Measurements from ENCODE around the gene FAM135A. TPM values are rescaled to one million over a fixed set of nuclear protein-coding genes. Genes with fewer than 3 reads are reported as not detected.
A peak's percentile ranks its signal among the peaks of the same experiment; 100 is the strongest.

Gene FAM135A
- total and polyA plus RNA-seq, 2 experiments from 2014 or later = 35.2 to 68.7 TPM

DNA sequence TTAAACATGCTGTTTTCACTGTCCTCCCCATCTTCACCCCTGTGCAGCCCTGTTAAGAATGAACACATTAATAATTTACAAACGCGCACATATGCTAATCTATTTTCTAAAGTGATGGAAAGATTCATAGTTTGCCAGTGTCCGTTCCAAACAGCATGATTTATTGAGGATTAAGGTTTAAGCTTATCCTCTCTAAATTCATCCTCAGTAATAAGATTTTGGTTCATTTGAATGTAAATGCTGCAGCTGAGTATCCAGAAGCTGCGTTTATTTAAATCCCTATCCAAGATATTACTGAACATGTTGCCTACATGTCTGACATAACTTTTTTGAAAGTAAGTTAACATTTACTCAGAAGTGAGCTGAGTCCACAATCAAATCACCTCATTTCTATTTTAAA lies 42.8 kb upstream of the FAM135A start (continued):
- TF ChIP-seq, protein P1, sequence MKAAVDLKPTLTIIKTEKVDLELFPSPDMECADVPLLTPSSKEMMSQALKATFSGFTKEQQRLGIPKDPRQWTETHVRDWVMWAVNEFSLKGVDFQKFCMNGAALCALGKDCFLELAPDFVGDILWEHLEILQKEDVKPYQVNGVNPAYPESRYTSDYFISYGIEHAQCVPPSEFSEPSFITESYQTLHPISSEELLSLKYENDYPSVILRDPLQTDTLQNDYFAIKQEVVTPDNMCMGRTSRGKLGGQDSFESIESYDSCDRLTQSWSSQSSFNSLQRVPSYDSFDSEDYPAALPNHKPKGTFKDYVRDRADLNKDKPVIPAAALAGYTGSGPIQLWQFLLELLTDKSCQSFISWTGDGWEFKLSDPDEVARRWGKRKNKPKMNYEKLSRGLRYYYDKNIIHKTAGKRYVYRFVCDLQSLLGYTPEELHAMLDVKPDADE (IDR thresholded peaks at IDR 0.05) = no peak
- TF ChIP-seq STAT1 (IDR thresholded peaks at IDR 0.05; ENCODE audit: unreplicated experiment) = no peak

DNA sequence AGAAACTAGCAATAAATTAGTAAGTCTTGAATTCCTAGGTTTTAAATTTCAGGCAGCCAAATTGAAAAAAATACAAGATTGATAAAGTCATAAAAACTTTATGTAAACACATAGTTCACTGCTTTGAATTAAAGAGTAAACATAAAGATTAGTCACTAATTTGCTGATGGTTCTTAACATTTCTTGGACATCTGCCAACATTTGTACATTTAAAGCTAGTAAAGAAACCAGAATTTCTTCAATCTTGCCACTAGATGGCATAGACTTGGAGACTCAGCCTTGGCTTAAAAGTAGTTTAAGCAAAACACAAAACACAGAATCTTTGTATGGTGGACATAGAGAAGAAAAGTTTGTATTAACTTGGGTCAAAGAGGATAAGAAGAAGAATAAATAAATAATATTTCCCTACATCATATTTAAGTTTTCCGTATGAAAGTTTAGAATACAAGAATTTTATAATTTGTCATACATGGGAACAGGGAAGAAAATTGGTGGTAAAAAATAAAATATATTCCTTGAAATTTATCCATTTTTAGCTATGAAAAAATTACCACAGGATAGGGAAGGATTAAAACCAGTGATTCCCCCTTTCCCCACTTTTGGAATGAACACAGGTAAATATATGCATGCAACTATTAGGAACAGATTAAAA lies 41.7 kb upstream of the FAM135A start:
- Histone ChIP-seq H3K27me3 (ENCODE audit: insufficient read depth) (no peaks in the 10 kb centered on the region), H2AFZ (no peak overlapping the region), H3K4me2 (no peak overlapping the region), H3F3A (replicated peaks; ENCODE audit: low read depth) (no peaks in the 10 kb centered on the region), H3K9me2 (ENCODE audit: insufficient read depth) (no peaks in the 10 kb centered on the region), H4K20me1 (replicated peaks; ENCODE audit: insufficient read depth) (no peaks in the 10 kb centered on the region; the same call in 1 of the 2 replicates), H3K79me2 (replicated peaks; ENCODE audit: insufficient read depth) (no peaks in the 10 kb centered on the region), H3K36me3 (ENCODE audit: insufficient read depth) (no peaks in the 10 kb centered on the region), H3K4me1 (ENCODE audit: insufficient read depth) (no peaks in the 10 kb centered on the region), H3K27ac (ENCODE audit: low read depth) (no peak overlapping the region), H3K4me3 (no peak overlapping the region)
- H3K27ac Mint-ChIP-seq = no peak overlapping the region
- ATAC-seq (no peak), DNase-seq (ENCODE audit: low spot score) (peak; percentile 60)
- peaks cover 2% of the 10 kb centered on the region for H3K27me3 Mint-ChIP-seq (ENCODE audit: insufficient read depth, low read depth, poor library complexity)
- no peaks in the 10 kb centered on the region for H3K9me3 Mint-ChIP-seq
- H3K4me1 Mint-ChIP-seq = peaks cover 2% of the 10 kb centered on the region; the same call in 2 of the 3 replicates
- no peak overlapping the region for H3K4me3 Mint-ChIP-seq
- no peak for TF ChIP-seq EZH2phosphoT487 (IDR thresholded peaks at IDR 0.05; ENCODE audit: unreplicated experiment)
- TF ChIP-seq, protein P2, sequence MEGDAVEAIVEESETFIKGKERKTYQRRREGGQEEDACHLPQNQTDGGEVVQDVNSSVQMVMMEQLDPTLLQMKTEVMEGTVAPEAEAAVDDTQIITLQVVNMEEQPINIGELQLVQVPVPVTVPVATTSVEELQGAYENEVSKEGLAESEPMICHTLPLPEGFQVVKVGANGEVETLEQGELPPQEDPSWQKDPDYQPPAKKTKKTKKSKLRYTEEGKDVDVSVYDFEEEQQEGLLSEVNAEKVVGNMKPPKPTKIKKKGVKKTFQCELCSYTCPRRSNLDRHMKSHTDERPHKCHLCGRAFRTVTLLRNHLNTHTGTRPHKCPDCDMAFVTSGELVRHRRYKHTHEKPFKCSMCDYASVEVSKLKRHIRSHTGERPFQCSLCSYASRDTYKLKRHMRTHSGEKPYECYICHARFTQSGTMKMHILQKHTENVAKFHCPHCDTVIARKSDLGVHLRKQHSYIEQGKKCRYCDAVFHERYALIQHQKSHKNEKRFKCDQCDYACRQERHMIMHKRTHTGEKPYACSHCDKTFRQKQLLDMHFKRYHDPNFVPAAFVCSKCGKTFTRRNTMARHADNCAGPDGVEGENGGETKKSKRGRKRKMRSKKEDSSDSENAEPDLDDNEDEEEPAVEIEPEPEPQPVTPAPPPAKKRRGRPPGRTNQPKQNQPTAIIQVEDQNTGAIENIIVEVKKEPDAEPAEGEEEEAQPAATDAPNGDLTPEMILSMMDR (conservative IDR thresholded peaks at IDR 0.05; ENCODE audit: low read depth in 2 of 2) = peak; percentile 53 to 72
- no peaks in the 10 kb centered on the region; the same call in 2 of the 3 replicates for H3K36me3 Mint-ChIP-seq (ENCODE audit: low read depth)

- Histone ChIP-seq H4K20me1 (replicated peaks; ENCODE audit: insufficient read depth) (no peaks in the 10 kb centered on the region; the same call in 1 of the 2 replicates), H3K27me3 (ENCODE audit: insufficient read depth) (no peaks in the 10 kb centered on the region), H3K79me2 (replicated peaks; ENCODE audit: insufficient read depth) (no peaks in the 10 kb centered on the region), H2AFZ (peak overlapping the region; percentile 54; the same call in 1 of the 2 replicates), H3K27ac (ENCODE audit: low read depth) (no peak overlapping the region), H3K4me3 (no peak overlapping the region), H3F3A (replicated peaks; ENCODE audit: low read depth) (no peaks in the 10 kb centered on the region), H3K9me2 (ENCODE audit: insufficient read depth) (no peaks in the 10 kb centered on the region), H3K4me1 (ENCODE audit: insufficient read depth) (no peaks in the 10 kb centered on the region), H3K36me3 (ENCODE audit: insufficient read depth) (no peaks in the 10 kb centered on the region), H3K4me2 (no peak overlapping the region)
- H3K27me3 Mint-ChIP-seq (ENCODE audit: insufficient read depth, low read depth, poor library complexity) = peaks cover 2% of the 10 kb centered on the region
- no peak overlapping the region for H3K27ac Mint-ChIP-seq
- peaks cover 2% of the 10 kb centered on the region; the same call in 1 of the 3 replicates for H3K4me1 Mint-ChIP-seq
- ATAC-seq (no peak), DNase-seq (ENCODE audit: low spot score) (no peak)
- H3K9me3 Mint-ChIP-seq = no peaks in the 10 kb centered on the region
- H3K36me3 Mint-ChIP-seq (ENCODE audit: low read depth) = no peaks in the 10 kb centered on the region
- no peak overlapping the region for H3K4me3 Mint-ChIP-seq
- TF ChIP-seq ZNF331 (CRISPR knock-in tag; IDR thresholded peaks at IDR 0.05; ENCODE audit: low read depth) = no peak
- TF ChIP-seq ZNF114 (CRISPR knock-in tag; IDR thresholded peaks at IDR 0.05) = no peak
- TF ChIP-seq EZH2 (IDR thresholded peaks at IDR 0.05; ENCODE audit: low read depth, unreplicated experiment) = no peak
- TF ChIP-seq STAT1 (IDR thresholded peaks at IDR 0.05; ENCODE audit: unreplicated experiment) = no peak
- no peak for TF ChIP-seq JUNB (IDR thresholded peaks at IDR 0.05; ENCODE audit: unreplicated experiment)
- no peak for TF ChIP-seq POLR2AphosphoS5 (IDR thresholded peaks at IDR 0.05; ENCODE audit: low read depth)
- TF ChIP-seq, protein P1 (IDR thresholded peaks at IDR 0.05) = no peak
- TF ChIP-seq, protein P2 (conservative IDR thresholded peaks at IDR 0.05; ENCODE audit: low read depth in 2 of 2) = no peak
- no peak for TF ChIP-seq CREB1 (CRISPR knock-in tag; IDR thresholded peaks at IDR 0.05; ENCODE audit: low read depth)
- TF ChIP-seq EZH2phosphoT487 (IDR thresholded peaks at IDR 0.05; ENCODE audit: unreplicated experiment) = no peak
- TF ChIP-seq REST (IDR thresholded peaks at IDR 0.05; ENCODE audit: unreplicated experiment) = no peak
- TF ChIP-seq NANOG (IDR thresholded peaks at IDR 0.05; ENCODE audit: borderline replicate concordance) = no peak
Observed at GRCh38 chr6:70375166-70375565, 38.1 kb upstream of the FAM135A start.
